Measurements from ENCODE around the gene EXOC5. TPM values are rescaled to one million over a fixed set of nuclear protein-coding genes. Genes with fewer than 3 reads are reported as not detected.

The EXOC5 gene, protein sequence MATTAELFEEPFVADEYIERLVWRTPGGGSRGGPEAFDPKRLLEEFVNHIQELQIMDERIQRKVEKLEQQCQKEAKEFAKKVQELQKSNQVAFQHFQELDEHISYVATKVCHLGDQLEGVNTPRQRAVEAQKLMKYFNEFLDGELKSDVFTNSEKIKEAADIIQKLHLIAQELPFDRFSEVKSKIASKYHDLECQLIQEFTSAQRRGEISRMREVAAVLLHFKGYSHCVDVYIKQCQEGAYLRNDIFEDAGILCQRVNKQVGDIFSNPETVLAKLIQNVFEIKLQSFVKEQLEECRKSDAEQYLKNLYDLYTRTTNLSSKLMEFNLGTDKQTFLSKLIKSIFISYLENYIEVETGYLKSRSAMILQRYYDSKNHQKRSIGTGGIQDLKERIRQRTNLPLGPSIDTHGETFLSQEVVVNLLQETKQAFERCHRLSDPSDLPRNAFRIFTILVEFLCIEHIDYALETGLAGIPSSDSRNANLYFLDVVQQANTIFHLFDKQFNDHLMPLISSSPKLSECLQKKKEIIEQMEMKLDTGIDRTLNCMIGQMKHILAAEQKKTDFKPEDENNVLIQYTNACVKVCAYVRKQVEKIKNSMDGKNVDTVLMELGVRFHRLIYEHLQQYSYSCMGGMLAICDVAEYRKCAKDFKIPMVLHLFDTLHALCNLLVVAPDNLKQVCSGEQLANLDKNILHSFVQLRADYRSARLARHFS
- 10 to 100 TPM; 26.8 to 37.8 TPM for total RNA-seq

DNA sequence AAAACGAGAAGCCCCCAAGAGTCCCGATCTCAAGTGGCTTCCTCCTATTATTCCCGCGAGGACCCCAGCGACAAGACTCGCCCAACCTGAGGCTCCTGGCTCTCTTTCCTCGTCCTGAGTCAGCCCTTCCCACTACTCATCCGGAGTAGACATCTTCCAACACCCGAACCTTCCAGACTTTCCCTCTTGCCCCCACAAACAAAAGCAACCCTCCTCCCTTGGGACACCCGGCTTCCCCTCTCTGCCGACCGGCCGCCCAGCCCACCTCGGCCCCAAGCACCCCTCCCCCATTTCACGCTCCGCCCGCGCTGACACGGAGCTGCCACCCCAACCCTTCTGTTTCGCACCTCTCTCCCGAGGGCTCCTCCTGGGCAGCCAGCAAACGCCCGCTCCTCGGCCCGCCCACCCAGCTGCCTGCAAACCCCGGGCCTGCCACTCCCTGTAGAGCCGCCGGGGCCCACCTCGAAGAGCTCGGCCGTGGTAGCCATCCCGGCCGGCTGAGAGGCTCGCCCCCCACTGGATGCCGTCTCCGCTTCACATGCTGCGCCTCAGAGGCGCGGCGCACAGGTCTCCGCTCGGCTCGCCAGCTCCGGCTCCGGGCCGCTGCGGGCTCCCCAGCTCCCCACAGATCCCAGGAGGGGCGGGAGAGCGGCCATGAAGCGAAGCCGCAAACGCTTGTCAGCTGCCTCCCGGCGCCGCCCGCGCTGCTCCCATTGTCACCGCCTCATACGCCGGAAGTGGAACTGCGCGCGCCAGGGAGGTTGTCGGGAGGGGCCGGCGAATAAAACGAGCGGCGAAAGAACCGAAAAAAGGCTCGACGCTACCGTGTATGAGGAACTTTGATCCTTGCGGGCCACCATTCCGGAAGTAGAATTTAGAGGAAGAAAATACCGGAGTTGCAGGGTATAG is at the start of gene EXOC5, which contains the start of gene AP5M1:
Gene EXOC5, minus strand, starts transcription at position 745 of the 909 bp plus-strand sequence. Its CDS starts 257 bp downstream, at position 488.
Gene AP5M1, plus strand, starts transcription at position 811 of the 909 bp plus-strand sequence. CDS start 344 bp downstream, outside the sequence.
- peak; percentile 89 for DNase-seq (ENCODE audit: low spot score)
- no peaks in the 10 kb centered on the region for H3K9me3 ChIP-seq
- peak within 1 kb of the TSS; percentile 83 to 95 for H3K4me3 ChIP-seq
- peaks cover 0 to 42% of the 10 kb centered on the region in 2 donors for H3K4me1 ChIP-seq
- TF ChIP-seq, protein P1, sequence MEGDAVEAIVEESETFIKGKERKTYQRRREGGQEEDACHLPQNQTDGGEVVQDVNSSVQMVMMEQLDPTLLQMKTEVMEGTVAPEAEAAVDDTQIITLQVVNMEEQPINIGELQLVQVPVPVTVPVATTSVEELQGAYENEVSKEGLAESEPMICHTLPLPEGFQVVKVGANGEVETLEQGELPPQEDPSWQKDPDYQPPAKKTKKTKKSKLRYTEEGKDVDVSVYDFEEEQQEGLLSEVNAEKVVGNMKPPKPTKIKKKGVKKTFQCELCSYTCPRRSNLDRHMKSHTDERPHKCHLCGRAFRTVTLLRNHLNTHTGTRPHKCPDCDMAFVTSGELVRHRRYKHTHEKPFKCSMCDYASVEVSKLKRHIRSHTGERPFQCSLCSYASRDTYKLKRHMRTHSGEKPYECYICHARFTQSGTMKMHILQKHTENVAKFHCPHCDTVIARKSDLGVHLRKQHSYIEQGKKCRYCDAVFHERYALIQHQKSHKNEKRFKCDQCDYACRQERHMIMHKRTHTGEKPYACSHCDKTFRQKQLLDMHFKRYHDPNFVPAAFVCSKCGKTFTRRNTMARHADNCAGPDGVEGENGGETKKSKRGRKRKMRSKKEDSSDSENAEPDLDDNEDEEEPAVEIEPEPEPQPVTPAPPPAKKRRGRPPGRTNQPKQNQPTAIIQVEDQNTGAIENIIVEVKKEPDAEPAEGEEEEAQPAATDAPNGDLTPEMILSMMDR (IDR thresholded peaks at IDR 0.05) = peak in 1 of 2 donors; percentile 27
- peak within 1 kb of the TSS; percentile 99 for H3K27ac ChIP-seq
- H3K27me3 ChIP-seq = no peaks in the 10 kb centered on the region
- no peaks in the 10 kb centered on the region for H3K36me3 ChIP-seq

DNA sequence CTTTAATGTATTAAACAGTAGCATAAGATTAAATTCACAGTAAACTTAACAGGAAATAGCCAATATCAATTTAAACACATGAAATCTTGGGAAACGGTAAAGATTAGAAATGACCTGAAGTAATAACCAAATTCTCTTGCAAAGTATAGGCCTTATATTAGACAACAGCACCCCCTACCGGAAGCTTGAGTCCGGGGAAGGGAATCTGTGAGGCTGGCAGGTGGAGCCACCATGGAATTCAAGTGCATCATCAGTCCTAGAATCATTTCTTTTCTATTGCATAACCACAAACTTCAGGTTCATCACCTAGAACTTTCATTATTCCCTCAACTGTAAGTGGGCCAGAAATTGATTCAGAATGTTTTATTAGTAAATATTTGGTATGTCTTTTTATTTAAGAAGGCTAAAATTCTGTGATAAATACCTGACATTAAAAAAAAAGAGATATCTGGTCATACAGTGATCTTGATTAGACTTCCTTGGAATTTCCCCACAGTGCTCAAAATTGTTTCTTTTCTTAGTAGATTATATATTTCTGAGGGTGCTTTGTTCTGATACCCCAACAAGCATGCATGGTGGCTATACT is 48.6 kb upstream of the EXOC5 start:
- H3K27me3 ChIP-seq = no peaks in the 10 kb centered on the region
- no peaks in the 10 kb centered on the region for H3K4me1 ChIP-seq
- no peak overlapping the region for H3K4me3 ChIP-seq
- H3K27ac ChIP-seq = no peak overlapping the region
- peak; percentile 71 for DNase-seq (ENCODE audit: low spot score)
- no peaks in the 10 kb centered on the region for H3K36me3 ChIP-seq
- H3K9me3 ChIP-seq = no peaks in the 10 kb centered on the region
- TF ChIP-seq, protein P1 (IDR thresholded peaks at IDR 0.05) = peak; percentile 82 to 90

DNA sequence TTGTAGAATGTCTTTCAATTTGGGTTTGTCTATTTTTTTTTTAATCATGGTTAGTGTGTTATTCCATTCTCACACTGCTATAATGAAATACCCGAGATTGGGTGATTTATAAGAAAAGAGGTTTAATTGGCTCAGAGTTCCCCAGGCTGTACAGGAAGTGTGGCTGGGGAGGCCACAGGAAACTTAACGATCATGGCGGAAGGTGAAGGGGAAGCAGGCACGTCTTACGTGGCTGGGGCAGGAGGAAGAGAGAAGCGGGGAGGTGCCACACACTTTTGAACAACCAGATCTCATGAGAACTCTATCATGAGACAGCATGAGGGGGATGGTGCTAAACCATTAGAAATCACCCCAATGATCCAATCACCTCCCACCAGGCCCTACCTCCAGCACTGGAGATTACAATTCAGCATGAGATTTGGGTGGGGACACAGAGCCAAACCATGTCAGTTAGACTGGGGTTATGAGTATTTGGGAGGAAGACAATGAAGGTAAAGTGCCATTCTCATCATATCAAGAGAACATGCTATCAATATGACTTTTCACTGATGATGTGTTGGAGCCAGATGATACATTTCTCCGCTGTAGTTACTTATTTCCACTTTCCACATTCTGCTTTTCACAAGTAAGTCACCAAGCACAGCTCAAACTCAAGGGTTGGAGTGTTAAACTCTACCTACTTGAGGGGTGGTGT is 45.8 kb upstream of the EXOC5 start:
- no peak for DNase-seq (ENCODE audit: low spot score)
- H3K4me3 ChIP-seq = no peak overlapping the region
- H3K4me1 ChIP-seq = no peaks in the 10 kb centered on the region
- no peaks in the 10 kb centered on the region for H3K9me3 ChIP-seq
- TF ChIP-seq, protein P1 (IDR thresholded peaks at IDR 0.05) = no peak
- no peaks in the 10 kb centered on the region for H3K27me3 ChIP-seq
- H3K27ac ChIP-seq = no peak overlapping the region
- no peaks in the 10 kb centered on the region for H3K36me3 ChIP-seq

DNA sequence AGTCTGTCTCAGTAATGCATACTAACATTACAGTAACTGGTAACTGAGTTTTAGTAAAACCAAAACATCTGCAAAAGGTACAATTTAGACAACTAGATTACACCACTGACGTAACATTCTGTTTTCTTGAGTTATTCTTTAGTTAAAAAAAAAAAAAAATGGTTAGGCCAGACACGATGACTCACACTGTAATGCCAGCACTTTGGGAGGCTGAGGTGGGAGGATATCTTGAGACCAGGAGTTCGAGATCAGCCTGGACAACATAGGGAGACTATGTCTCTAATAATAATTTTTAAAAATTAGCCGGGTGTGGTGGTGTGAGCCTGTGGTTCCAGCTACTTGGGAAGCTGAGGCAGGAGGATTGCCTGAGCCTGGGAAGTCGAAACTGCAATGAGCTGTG is 34.2 kb upstream of the EXOC5 start:
- H3K9me3 ChIP-seq = no peaks in the 10 kb centered on the region
- H3K27ac ChIP-seq = no peak overlapping the region
- H3K27me3 ChIP-seq = no peaks in the 10 kb centered on the region
- TF ChIP-seq, protein P1 (IDR thresholded peaks at IDR 0.05) = no peak
- H3K36me3 ChIP-seq = no peaks in the 10 kb centered on the region
- H3K4me3 ChIP-seq = no peak overlapping the region
- no peak for DNase-seq (ENCODE audit: low spot score)
- H3K4me1 ChIP-seq = peaks cover 0 to 3% of the 10 kb centered on the region in 2 donors

Measured in right atrium auricular region (tissue), 2 donors.